AG04449 (cell line): Measurements from ENCODE around the gene TCP10L.

Experiments used
- CTCF ChIA-PET: fragments of 350-600 bp; formaldehyde crosslinking; extraction: SDS; loops from one replicate; lab custom pipeline; 2021; ENCODE audit warnings: antibody characterized with exemption; lab: Yijun Ruan, JAX
- POLR2A ChIA-PET: fragments of 400-600, 350-600 bp; formaldehyde crosslinking; extraction: SDS; loops from one replicate; lab custom pipeline; 2020; ENCODE audit warnings: antibody characterized with exemption, inconsistent platforms; lab: Yijun Ruan, JAX
- DNase-seq: peaks from one replicate; pipeline ENCODE4 v3.0.0-alpha.2; 2010; ENCODE audit warnings: low read depth, low spot score
- H3K4me3 ChIP-seq: 2 replicates; pipeline ENCODE4 v1.5.1; 2011; ENCODE audit warnings: low read depth, mild to moderate bottlenecking, control low read depth, low read length
- TF ChIP-seq, protein P1 (sequence below): IDR thresholded peaks from one replicate; pipeline ENCODE4 v1.5.1; 2011; ENCODE audit warnings: mild to moderate bottlenecking, moderate library complexity, low read length, control low read depth, inconsistent platforms; ENCODE audit not compliant: insufficient read depth; ENCODE audit errors: missing control alignments

TCP10L gene

DNA sequence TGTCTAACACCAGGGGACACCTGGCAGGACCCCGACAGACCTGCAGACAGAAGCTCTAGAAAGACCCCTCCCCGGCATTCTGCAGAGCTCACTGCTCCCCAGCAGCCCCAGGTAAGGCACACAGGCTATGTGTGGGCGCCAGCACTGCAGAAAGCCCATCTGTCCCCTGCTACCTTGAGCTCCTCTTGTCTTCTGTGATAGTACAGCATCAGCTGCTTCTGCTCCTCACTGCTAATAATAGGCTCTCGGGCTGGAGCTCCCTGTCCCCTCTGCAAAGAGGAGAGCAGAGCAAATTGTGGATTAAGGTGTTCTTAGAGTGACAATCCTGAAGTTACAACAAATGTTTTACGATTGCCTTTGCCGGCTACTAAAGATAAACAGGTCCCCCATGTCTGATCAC, 16.8 kb upstream of the TCP10L start:
- no peak for DNase-seq
- CTCF ChIA-PET = interaction anchor here (0.9 to 11.2 kb wide), 22 partner anchors 8 to 813 kb away, joined by 3 to 215 read pairs (median 14); partner anchors contain the start of genes CFAP298, MIS18A and URB1
- no peak overlapping the region for H3K4me3 ChIP-seq
- TF ChIP-seq, protein P1, sequence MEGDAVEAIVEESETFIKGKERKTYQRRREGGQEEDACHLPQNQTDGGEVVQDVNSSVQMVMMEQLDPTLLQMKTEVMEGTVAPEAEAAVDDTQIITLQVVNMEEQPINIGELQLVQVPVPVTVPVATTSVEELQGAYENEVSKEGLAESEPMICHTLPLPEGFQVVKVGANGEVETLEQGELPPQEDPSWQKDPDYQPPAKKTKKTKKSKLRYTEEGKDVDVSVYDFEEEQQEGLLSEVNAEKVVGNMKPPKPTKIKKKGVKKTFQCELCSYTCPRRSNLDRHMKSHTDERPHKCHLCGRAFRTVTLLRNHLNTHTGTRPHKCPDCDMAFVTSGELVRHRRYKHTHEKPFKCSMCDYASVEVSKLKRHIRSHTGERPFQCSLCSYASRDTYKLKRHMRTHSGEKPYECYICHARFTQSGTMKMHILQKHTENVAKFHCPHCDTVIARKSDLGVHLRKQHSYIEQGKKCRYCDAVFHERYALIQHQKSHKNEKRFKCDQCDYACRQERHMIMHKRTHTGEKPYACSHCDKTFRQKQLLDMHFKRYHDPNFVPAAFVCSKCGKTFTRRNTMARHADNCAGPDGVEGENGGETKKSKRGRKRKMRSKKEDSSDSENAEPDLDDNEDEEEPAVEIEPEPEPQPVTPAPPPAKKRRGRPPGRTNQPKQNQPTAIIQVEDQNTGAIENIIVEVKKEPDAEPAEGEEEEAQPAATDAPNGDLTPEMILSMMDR = no peak
- POLR2A ChIA-PET = no interaction called here

DNA sequence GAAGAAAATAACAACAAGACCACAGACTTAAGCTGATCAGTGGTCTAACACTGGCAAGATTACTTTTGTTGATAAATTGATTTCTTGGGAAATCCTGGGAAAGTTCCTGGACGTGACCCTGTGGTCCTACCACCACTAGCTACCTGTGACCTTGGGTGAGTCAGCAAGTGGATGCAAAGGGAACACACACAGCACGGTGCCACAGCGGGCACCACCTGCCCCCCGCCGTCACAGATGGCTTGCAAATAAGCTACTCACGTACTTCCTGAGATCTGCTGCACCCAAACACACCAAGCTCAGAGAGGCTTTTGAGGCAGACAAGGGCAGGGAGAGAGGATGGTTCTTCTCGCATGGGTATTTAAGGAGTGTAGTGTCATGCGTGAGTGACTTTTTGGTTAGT, 14.2 kb upstream of the TCP10L start:
- TF ChIP-seq, protein P1 = no peak
- no peak overlapping the region for H3K4me3 ChIP-seq
- ChIA-PET POLR2A (no interaction called here), CTCF (interaction anchor here (0.6 to 11.2 kb wide), 21 partner anchors 9 to 343 kb away, joined by 3 to 215 read pairs (median 13); partner anchors contain the start of genes CFAP298, MIS18A and URB1)
- DNase-seq = no peak

DNA sequence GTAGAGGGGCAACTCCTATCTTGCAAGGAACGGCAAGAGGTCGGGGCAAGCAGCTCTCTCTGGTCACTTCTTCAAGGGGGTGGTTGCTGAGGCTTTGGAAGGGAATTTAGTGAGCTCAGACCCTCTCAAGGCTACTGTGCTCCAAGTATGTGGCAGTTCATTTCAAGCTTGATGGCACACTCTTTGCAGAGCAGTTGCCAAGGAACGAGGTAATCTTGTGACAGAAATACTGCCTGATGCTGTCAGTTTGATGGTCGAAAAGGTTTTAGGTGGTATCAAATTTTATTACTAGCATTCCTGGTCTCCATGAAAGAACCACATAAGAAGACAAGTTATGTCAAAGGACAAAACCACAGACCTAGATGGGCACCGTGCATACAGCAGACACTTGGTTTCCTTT, 13.8 kb upstream of the TCP10L start:
- ChIA-PET POLR2A (no interaction called here), CTCF (interaction anchor here (0.6 to 11.2 kb wide), 17 partner anchors 8 to 342 kb away, joined by 3 to 215 read pairs (median 36); partner anchors contain the start of genes CFAP298, MIS18A and URB1)
- TF ChIP-seq, protein P1 = no peak
- no peak overlapping the region for H3K4me3 ChIP-seq
- DNase-seq = no peak

DNA sequence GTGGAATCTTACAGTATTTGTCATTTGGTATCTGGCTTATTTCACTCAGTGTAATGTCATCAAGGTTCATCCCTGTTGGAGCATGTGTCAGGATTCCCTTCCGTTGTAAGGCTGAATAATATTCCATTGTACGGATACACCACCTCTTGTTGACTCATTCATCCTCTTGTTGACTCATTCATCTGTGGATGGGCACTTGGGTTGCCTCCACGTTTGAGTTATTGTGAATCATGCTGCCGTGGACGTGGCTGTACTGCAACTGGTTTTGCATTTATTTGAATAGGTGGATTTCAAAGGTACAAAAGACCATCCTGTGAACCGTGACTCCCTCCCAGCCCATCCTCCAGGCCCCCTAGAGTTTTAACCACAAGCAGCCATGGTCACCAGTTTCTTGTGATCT, 11.9 kb upstream of the TCP10L start:
- POLR2A ChIA-PET = no interaction called here
- DNase-seq = peak; percentile 36
- CTCF ChIA-PET = interaction anchor here (0.6 to 11.2 kb wide), 6 partner anchors 10 to 975 kb away, joined by 4 to 215 read pairs (median 28); partner anchors contain the start of gene CFAP298
- TF ChIP-seq, protein P1 = no peak
- H3K4me3 ChIP-seq = no peak overlapping the region

DNA sequence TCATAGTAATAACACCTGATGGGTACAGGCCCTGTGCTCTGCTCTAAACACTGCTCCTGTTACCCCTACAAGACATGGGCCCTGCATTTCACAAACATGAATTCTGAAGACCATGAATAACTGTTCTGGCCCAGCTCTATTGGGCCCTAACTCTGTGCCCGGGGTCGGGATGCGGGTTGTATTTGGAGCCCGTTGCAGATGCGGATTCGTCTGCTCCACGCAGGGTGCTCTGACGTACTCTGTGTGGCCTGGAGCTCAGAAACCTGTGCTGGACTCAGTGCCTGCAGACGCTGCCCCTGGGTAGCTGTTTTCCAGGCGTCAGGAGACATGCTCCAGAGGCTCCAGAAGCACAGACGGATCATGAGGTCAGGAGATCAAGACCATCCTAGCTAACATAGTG, 10.1 kb upstream of the TCP10L start:
- ChIA-PET CTCF (interaction anchor here (0.8 to 1.3 kb wide), 3 partner anchors 97 to 194 kb away, joined by 3 to 6 read pairs (median 6); no protein-coding TSS in a partner anchor), POLR2A (no interaction called here)
- DNase-seq = no peak
- no peak overlapping the region for H3K4me3 ChIP-seq
- TF ChIP-seq, protein P1 = no peak

DNA sequence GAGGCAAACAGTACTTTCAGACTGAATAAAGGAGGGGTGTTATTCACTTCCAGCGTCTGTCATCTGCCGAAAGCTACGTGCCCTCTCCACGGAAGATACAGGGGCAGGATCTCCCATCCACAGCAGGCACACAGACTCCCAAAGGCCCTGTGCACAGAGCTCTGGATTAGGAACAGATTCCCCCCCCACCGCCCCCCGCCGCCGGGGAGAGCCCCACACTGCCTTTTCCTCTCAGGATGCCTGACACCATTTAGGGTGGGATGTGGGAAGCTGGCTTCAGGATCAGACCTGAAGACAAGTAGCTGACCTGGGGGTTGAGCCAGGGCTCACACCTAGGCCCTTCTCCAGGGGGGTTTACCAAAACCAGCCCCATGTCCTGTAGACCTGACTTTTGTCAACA, 8.4 kb upstream of the TCP10L start:
- ChIA-PET POLR2A (no interaction called here), CTCF (no interaction called here)
- TF ChIP-seq, protein P1 = no peak
- no peak overlapping the region for H3K4me3 ChIP-seq
- DNase-seq = no peak
